ENCODE results near the gene CAPSL.
"Not testable (repeated sequence)": the region's sequence is repeated elsewhere in the genome, so short reads cannot be mapped to it uniquely, and the experiment has no call there.

Gene CAPSL

DNA sequence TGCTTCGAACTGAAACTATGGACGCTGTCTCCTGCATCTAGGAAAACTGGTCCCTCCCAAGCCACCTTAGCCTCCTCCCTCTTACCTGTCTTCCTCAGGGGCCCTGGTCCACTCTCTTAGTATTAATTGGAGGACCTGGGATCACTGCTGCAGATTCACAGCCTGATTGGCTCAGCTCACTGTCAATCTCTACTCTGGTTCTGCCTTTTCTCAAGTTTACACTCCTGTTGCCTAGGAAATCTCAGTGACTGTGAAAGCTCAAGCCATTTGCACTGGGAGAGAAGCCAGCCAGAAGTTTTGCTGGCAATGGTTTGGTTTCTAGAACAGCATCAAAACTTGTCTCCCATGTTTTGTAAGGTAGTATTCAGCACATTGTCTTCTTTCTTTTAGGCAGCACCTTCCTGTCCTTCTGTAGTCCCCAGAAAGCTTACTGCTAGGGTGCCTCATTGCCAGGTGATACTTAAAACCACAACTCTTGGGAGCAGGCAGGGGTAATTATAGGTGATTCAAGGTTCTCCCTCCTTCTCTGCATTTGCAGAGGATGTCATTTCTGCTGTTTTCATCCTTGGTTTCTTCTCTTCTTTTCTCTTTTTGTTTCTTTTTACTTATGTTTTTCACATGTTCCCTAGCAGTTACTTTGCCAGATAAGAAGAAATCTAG lies at the start of gene CAPSL:
Gene CAPSL, minus strand, starts transcription at position 55 of the 660 bp plus-strand sequence. CDS start 17,502 bp downstream, outside the sequence.
- DNase-seq (ENCODE audit: low read depth in 1 of 2, low spot score in 1 of 2) = no peak

- DNase-seq (ENCODE audit: low read depth in 1 of 2, low spot score in 1 of 2) = no peak
Measured at GRCh38 chr5:35987776-35988175, 49.4 kb upstream of the CAPSL start.

- DNase-seq (ENCODE audit: low read depth in 1 of 2, low spot score in 1 of 2) = no peak
Measured at GRCh38 chr5:35979715-35980114, 41.3 kb upstream of the CAPSL start.

- not testable (repeated sequence) for DNase-seq (ENCODE audit: low read depth in 1 of 2, low spot score in 1 of 2)
Measured at GRCh38 chr5:35976859-35977258, 38.4 kb upstream of the CAPSL start.

DNA sequence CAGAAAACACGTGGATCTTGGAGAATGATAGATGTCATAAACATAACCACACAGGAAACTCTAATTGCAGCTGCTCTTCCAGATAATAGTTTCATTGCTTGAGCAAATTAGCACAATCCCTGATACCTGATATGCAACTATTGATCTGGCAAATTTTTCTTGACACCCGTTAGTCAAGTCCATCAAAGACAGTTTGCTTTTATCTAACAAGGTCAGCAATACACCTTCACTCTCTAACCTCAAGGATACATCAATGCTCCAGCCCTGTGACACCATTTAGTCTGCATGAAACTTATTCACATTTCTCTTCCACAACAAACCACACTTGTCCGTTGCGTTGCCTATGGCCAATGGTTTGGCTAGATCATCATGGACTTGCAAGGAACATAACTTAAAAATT lies 36.1 kb upstream of the CAPSL start:
- no peak for DNase-seq (ENCODE audit: low read depth in 1 of 2, low spot score in 1 of 2)

DNA sequence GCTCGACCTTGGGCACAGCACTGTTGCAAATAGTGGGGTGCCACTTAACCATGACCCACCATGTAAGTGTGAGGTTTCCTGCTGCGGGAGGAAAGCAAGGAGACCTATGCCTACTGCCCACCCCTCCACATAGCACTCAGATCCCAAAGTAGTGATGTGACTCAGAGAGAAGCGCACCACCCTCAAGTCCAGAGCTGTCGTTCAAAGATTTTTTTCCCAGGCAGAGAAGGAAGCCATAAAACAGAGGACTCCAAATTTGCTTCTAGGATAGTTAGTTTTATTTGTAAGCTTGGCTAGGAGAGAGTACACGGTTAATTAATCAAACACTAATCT lies 33.4 kb upstream of the CAPSL start:
- DNase-seq (ENCODE audit: low read depth in 1 of 2, low spot score in 1 of 2) = no peak

DNA sequence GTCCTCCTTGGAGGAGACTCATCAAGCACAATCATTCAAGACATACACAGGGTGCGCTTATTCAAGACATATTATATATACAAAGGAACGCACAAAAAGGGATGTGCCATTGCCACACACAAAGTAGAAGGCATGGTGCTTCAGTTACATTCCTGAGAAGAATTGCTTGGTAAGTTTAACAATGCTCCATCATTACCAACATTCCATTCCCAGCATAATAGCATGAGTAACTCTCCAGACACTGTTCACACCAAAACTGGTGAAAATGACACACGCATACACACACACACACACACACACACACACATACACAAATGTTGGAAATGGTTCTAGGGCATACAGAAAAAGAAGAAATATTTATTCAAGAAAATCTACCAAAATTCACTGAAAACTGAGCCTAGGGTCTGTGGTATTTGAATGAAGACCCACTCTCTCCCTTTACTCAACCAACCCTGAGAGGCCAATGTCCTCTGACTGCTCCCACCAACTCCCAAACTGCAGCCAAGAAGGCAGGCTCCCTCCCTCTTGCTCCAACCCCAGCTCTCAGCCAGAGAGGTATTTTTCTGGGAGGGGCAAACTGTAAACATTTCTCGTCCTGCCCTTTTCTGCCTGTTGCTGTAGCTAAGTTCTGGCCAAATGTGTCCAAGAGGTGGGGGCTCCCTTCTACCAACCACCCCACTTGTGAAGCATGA lies 32.9 kb upstream of the CAPSL start:
- no peak for DNase-seq (ENCODE audit: low read depth in 1 of 2, low spot score in 1 of 2)

GRCh38 chr5:35963381-35963843 lies 25.0 kb upstream of the CAPSL start:
- DNase-seq (ENCODE audit: low read depth in 1 of 2, low spot score in 1 of 2) = no peak

DNA sequence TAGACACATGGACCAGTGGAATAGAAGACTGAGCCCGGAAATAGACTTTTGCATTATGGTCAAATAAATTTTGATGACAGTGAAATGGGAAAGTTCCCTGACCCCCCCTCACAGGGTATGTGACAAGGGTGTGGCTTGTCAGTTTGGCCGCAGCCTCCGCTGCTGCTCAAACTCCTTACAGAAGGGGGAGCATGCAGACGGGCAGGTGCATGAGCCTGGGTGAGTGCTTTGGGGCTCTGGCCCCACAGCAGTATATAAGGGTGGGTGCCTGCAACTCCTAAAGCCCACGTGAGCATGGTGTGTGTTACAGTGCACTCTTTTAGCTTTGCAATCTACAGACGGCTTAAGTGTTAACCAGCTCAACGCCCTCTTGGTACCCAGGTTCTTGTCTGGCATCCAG lies 21.9 kb upstream of the CAPSL start:
- no peak for DNase-seq (ENCODE audit: low read depth in 1 of 2, low spot score in 1 of 2)

GRCh38 chr5:35956429-35956828 lies 18.0 kb upstream of the CAPSL start:
- DNase-seq (ENCODE audit: low read depth in 1 of 2, low spot score in 1 of 2) = no peak

DNA sequence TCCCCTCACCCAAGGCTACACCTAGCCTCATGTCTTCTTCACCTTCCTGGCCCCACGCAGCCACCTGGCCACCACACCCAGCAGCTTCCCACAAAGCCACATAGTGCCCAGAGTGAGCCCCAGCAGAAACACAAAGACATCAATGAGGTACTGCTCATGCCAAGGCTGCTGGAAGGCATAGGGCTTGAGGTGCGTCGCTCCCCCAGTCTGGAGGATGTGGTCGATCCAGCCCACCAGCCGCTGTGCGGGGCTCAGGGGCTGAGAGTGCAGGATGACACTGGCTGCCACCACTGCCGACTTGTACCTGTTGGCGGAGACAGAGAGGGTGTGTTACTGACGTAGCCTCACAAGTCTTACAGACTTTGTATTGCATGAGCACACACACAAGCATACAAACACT lies 15.8 kb upstream of the CAPSL start:
- no peak for DNase-seq (ENCODE audit: low read depth in 1 of 2, low spot score in 1 of 2)

- DNase-seq (ENCODE audit: low read depth in 1 of 2, low spot score in 1 of 2) = no peak
Measured at GRCh38 chr5:35947085-35947484, 8.7 kb upstream of the CAPSL start.

- no peak for DNase-seq (ENCODE audit: low read depth in 1 of 2, low spot score in 1 of 2)
Measured at GRCh38 chr5:35939639-35940038, 1.2 kb upstream of the CAPSL start.

DNA sequence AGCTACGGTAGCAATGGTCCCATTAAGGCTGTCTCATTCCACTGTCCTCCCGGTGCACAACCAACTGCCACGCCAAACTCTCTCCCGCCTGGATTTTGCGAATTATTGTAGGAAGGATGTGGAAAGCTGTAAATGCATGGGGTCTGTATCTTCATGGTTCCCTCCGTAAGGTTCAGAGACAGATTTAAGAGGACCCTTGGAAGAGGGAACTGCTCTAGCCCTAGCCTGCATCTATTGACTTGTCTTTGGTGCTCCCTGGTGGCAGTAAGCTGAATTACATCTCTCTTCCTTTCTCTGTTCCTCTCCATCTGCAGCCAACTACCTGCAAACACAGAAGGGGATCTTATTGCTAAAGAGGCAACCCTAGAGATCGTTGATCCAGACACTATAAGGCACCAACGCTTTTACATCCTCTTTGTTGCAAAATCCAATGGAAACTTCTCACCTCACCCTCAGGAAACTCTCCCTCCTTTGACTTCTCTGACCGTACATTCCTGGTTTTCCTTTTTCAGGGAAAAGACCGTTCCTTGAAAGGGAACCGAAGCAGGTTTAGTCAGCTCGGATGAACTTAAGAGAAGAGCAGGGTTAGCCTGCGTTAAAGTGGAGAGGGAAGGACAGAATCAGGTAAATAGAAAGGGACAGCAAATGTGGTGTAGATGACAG lies 11.9 kb downstream of the CAPSL start:
- peak in 1 of 2 donors; percentile 72 for DNase-seq (ENCODE audit: low read depth in 1 of 2, low spot score in 1 of 2)

DNA sequence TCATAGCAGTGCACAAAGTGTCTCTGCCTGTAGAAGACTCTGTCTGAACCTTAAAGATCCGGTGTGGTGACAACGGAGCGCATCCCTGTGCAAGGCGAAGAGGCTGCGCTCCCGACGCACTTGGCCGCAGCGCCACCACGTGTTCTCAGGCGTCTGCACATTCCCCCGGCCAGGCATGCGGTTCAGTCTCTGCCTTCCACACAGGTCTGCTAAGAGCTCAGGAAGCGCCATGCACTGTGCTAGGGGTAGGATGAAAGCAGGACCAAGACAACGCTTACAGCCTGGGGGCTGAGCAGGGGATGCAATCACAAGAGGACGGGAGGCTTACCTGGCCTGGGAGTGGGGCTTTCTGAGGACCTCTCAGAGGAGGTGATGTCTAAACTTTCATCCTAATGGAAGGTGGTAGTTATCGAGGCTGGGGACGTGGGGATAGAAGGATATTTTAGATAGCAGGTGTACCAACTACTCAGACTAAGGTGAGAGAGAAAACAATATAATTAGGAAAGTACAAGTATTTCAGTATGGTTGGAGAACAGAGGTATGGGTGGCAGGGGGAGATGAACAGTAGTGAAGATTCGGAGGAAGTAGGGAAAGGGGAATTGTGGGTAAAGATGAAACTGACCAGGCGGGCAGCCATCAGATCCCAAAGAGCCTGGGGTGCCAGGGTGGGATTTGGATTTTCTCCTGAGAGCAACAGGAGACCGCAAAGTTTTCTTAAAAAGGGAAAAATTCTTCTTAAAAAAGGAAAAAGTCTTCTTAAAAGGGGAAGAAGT lies 13.3 kb downstream of the CAPSL start:
- DNase-seq (ENCODE audit: low read depth in 1 of 2, low spot score in 1 of 2) = peak; percentile 71 to 87

GRCh38 chr5:35924122-35924949 lies 14.1 kb downstream of the CAPSL start:
- DNase-seq (ENCODE audit: low read depth in 1 of 2, low spot score in 1 of 2) = no peak

- DNase-seq (ENCODE audit: low read depth in 1 of 2, low spot score in 1 of 2) = no peak
Measured at GRCh38 chr5:35922468-35922867, 16.0 kb downstream of the CAPSL start.

- DNase-seq (ENCODE audit: low read depth in 1 of 2, low spot score in 1 of 2) = no peak
Measured at GRCh38 chr5:35921930-35922329, 16.5 kb downstream of the CAPSL start.

- DNase-seq (ENCODE audit: low read depth in 1 of 2, low spot score in 1 of 2) = no peak
Measured at GRCh38 chr5:35920890-35921289, 17.5 kb downstream of the CAPSL start.

GRCh38 chr5:35919191-35919590 lies 19.2 kb downstream of the CAPSL start:
- no peak for DNase-seq (ENCODE audit: low read depth in 1 of 2, low spot score in 1 of 2)

DNA sequence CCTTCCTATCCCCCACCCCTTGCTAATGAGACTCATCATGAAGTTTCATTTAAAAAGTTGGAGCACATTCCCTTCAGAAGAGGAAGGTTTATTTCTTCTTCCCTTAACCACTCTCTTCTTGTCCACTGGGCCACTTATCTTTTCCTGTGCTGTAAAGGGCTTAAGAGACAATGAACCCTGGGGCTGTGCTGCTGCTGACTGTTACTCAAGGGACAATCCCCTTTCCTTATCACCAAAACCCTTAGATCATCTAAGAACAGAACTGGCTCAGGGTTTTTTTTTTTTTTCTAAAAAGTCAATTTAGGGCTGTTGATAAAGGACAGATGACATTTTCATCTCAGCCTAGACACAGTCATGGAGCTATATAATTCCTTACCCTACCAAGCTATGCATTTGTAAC lies 29.6 kb downstream of the CAPSL start:
- no peak for DNase-seq (ENCODE audit: low read depth in 1 of 2, low spot score in 1 of 2)
